AG04450 (cell line): ENCODE results near the gene DOK1. TPM values are rescaled to one million over a fixed set of nuclear protein-coding genes. Genes with fewer than 3 reads are reported as not detected.

ENCODE experiments used
- CTCF ChIA-PET: fragments of 300-600, 350-600 bp; formaldehyde crosslinking; extraction: SDS; loops from one replicate; lab custom pipeline; 2022; ENCODE audit warnings: antibody characterized with exemption, inconsistent platforms; lab: Charles Lee
- POLR2A ChIA-PET: fragments of 350-600 bp; formaldehyde crosslinking; extraction: SDS; loops from one replicate; lab custom pipeline; 2021; ENCODE audit warnings: antibody characterized with exemption, inconsistent platforms; lab: Yijun Ruan, JAX
- DNase-seq: peaks from one replicate; pipeline ENCODE4 v3.0.0-alpha.2; 2011; ENCODE audit warnings: low read depth, low spot score
- H3K27ac ChIP-seq: one replicate; pipeline ENCODE4 v1.5.1; 2012; ENCODE audit warnings: low read depth, low read length, control low read depth
- H3K27me3 ChIP-seq: one replicate; pipeline ENCODE4 v1.6.0; 2012; ENCODE audit warnings: low read length; ENCODE audit not compliant: control insufficient read depth, insufficient read depth
- H3K4me3 ChIP-seq: 2 replicates; pipeline ENCODE4 v1.5.1; 2011; ENCODE audit warnings: mild to moderate bottlenecking, low read depth, low read length, control low read depth
- H3K9me3 ChIP-seq: 2 replicates; pipeline ENCODE4 v1.5.1; 2012; ENCODE audit warnings: low read length; ENCODE audit not compliant: control insufficient read depth, insufficient read depth
- polyA plus RNA-seq: library from polyadenylated mRNA; depleted of rRNA; stranded (reverse); fragments of >200 nt; gene quantifications from 2 replicates; pipeline ENCODE4 v1.2.3, GENCODE V29; 2011; rRNA removed
- TF ChIP-seq, protein P1 (sequence below): IDR thresholded peaks from 2 replicates; pipeline ENCODE4 v1.5.1; 2011; ENCODE audit warnings: low read depth, low read length, control low read depth, inconsistent platforms

Gene DOK1
- polyA plus RNA-seq, 1 experiment, result 16.8 TPM

- no peaks in the 10 kb centered on the region for H3K9me3 ChIP-seq
- TF ChIP-seq, protein P1, sequence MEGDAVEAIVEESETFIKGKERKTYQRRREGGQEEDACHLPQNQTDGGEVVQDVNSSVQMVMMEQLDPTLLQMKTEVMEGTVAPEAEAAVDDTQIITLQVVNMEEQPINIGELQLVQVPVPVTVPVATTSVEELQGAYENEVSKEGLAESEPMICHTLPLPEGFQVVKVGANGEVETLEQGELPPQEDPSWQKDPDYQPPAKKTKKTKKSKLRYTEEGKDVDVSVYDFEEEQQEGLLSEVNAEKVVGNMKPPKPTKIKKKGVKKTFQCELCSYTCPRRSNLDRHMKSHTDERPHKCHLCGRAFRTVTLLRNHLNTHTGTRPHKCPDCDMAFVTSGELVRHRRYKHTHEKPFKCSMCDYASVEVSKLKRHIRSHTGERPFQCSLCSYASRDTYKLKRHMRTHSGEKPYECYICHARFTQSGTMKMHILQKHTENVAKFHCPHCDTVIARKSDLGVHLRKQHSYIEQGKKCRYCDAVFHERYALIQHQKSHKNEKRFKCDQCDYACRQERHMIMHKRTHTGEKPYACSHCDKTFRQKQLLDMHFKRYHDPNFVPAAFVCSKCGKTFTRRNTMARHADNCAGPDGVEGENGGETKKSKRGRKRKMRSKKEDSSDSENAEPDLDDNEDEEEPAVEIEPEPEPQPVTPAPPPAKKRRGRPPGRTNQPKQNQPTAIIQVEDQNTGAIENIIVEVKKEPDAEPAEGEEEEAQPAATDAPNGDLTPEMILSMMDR, result no peak
- H3K4me3 ChIP-seq, result no peak overlapping the region
- H3K27ac ChIP-seq, result no peak overlapping the region
- no peak for DNase-seq
- ChIA-PET CTCF (interaction anchor here (2.6 kb wide), 1 partner anchor 15 kb away, joined by 19 read pairs; no protein-coding TSS in a partner anchor), POLR2A (no interaction called here)
- peaks cover 19% of the 10 kb centered on the region for H3K27me3 ChIP-seq
Measured at GRCh38 chr2:74603282-74604000, 48.9 kb downstream of the DOK1 start.

DNA sequence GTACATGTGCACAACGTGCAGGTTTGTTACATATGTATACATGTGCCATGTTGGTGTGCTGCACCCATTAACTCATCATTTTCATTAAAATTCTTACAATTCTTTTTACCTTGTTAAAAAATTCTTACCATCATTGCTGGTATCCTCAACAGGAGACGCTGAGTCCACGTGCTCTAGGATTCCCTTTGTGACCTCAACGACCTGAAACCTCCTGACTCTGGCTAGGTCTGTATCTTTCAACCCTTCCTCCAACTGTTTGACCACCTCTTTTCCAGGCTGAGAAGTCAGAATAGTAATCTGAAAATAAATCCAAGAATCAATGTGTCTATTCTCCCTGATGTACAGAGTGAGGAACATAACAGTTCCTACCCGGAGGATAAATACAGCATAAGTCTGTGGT lies 52.4 kb downstream of the DOK1 start:
- CTCF ChIA-PET, result no interaction called here
- Histone ChIP-seq H3K9me3 (no peaks in the 10 kb centered on the region), H3K27ac (no peak overlapping the region), H3K27me3 (peaks cover 17% of the 10 kb centered on the region), H3K4me3 (no peak overlapping the region)
- DNase-seq, result no peak
- POLR2A ChIA-PET, result no interaction called here
- TF ChIP-seq, protein P1, result no peak

Other genes with a start within 250 kb of the DOK1 start
- gene SLC4A5, start 211.3 kb upstream of the DOK1 start, polyA plus RNA-seq, result 0.15 and 0.25 TPM in 2 replicates
- 147 and 188 TPM in 2 replicates for gene DCTN1, start 174.4 kb upstream of the DOK1 start, polyA plus RNA-seq
- gene C2orf81, start 133.1 kb upstream of the DOK1 start, polyA plus RNA-seq, result 0.16 TPM in 2 replicates
- gene WDR54, start 133.0 kb upstream of the DOK1 start, polyA plus RNA-seq, result 14.5 and 19.5 TPM in 2 replicates
- gene RTKN, start 112.8 kb upstream of the DOK1 start, polyA plus RNA-seq, result 12.6 and 12.7 TPM in 2 replicates
- gene INO80B, start 99.6 kb upstream of the DOK1 start, polyA plus RNA-seq, result 4.7 and 4.8 TPM in 2 replicates
- 56.0 and 68.5 TPM in 2 replicates for gene WBP1, start 96.3 kb upstream of the DOK1 start, polyA plus RNA-seq
- gene MOGS, start 89.3 kb upstream of the DOK1 start, polyA plus RNA-seq, result 32.8 and 38.0 TPM in 2 replicates
- 25.9 and 32.8 TPM in 2 replicates for gene MRPL53, start 82.0 kb upstream of the DOK1 start, polyA plus RNA-seq
- gene CCDC142, start 71.7 kb upstream of the DOK1 start, polyA plus RNA-seq, result 4.5 and 4.6 TPM in 2 replicates
- 16.4 and 17.7 TPM in 2 replicates for gene TTC31, start 71.6 kb upstream of the DOK1 start, polyA plus RNA-seq
- 0.76 and 0.86 TPM in 2 replicates for gene LBX2, start 55.1 kb upstream of the DOK1 start, polyA plus RNA-seq
- gene PCGF1, start 47.0 kb upstream of the DOK1 start, polyA plus RNA-seq, result 20.9 and 21.4 TPM in 2 replicates
- not detected in 2 replicates for gene TLX2, start 40.3 kb upstream of the DOK1 start, polyA plus RNA-seq
- 0.02 TPM in 1 of 2 replicates, not detected in the other for gene DQX1, start 28.5 kb upstream of the DOK1 start, polyA plus RNA-seq
- 51.9 and 64.4 TPM in 2 replicates for gene AUP1, start 25.0 kb upstream of the DOK1 start, polyA plus RNA-seq
- 20.2 and 22.4 TPM in 2 replicates for gene HTRA2, start 24.8 kb upstream of the DOK1 start, polyA plus RNA-seq
- gene LOXL3, start 778 bp upstream of the DOK1 start, polyA plus RNA-seq, result 41.1 and 46.2 TPM in 2 replicates
- gene M1AP, start 93.6 kb downstream of the DOK1 start, polyA plus RNA-seq, result 0.07 and 0.10 TPM in 2 replicates
- gene SEMA4F, start 99.5 kb downstream of the DOK1 start, polyA plus RNA-seq, result 6.8 and 7.0 TPM in 2 replicates